HG03135 (cell line): ENCODE measurements around the gene SUGP2.
"Not testable (repeated sequence)": the region's sequence is repeated elsewhere in the genome, so short reads cannot be mapped to it uniquely, and the experiment has no call there.

Experiments used
- ATAC-seq: cut with Tn5 transposase; IDR thresholded peaks from one replicate; pipeline ENCODE4 v1.9.1; 2021; ENCODE audit warnings: mild to moderate bottlenecking, moderate library complexity; ENCODE audit not compliant: unreplicated experiment

SUGP2 gene

GRCh38 chr19:18961767-18962620 is 71.3 kb downstream of the SUGP2 start:
- no peak for ATAC-seq

- ATAC-seq: no peak
Observed at GRCh38 chr19:18960370-18960769, 72.9 kb downstream of the SUGP2 start.

- no peak for ATAC-seq
Observed at GRCh38 chr19:18955042-18955441, 78.3 kb downstream of the SUGP2 start.

GRCh38 chr19:18954094-18954493 is 79.2 kb downstream of the SUGP2 start:
- no peak for ATAC-seq

- ATAC-seq: not testable (repeated sequence)
Observed at GRCh38 chr19:18952364-18953003, 80.8 kb downstream of the SUGP2 start.

GRCh38 chr19:18951721-18952281 is 81.5 kb downstream of the SUGP2 start:
- ATAC-seq: no peak

GRCh38 chr19:18949858-18950257 is 83.5 kb downstream of the SUGP2 start:
- ATAC-seq: no peak

- ATAC-seq: no peak
Observed at GRCh38 chr19:18948976-18949356, 84.4 kb downstream of the SUGP2 start.

GRCh38 chr19:18948075-18948975 is 85.0 kb downstream of the SUGP2 start:
- no peak for ATAC-seq

GRCh38 chr19:18946918-18947317 is 86.4 kb downstream of the SUGP2 start:
- no peak for ATAC-seq

GRCh38 chr19:18946335-18946734 is 87.0 kb downstream of the SUGP2 start:
- no peak for ATAC-seq

GRCh38 chr19:18945297-18945696 is 88.0 kb downstream of the SUGP2 start:
- no peak for ATAC-seq

- no peak for ATAC-seq
Observed at GRCh38 chr19:18943465-18943864, 89.9 kb downstream of the SUGP2 start.

- no peak for ATAC-seq
Observed at GRCh38 chr19:18942692-18943091, 90.6 kb downstream of the SUGP2 start.

GRCh38 chr19:18941628-18942354 is 91.5 kb downstream of the SUGP2 start:
- no peak for ATAC-seq
